GM21717 (cell line): ENCODE results near the gene FOLR2.
"Not testable (repeated sequence)": the region's sequence is repeated elsewhere in the genome, so short reads cannot be mapped to it uniquely, and the experiment has no call there.

Experiments
- ATAC-seq: cut with Tn5 transposase; IDR thresholded peaks from one replicate; pipeline ENCODE4 v1.9.1; 2021; ENCODE audit warnings: mild to moderate bottlenecking, moderate library complexity; ENCODE audit not compliant: unreplicated experiment

Gene FOLR2

DNA sequence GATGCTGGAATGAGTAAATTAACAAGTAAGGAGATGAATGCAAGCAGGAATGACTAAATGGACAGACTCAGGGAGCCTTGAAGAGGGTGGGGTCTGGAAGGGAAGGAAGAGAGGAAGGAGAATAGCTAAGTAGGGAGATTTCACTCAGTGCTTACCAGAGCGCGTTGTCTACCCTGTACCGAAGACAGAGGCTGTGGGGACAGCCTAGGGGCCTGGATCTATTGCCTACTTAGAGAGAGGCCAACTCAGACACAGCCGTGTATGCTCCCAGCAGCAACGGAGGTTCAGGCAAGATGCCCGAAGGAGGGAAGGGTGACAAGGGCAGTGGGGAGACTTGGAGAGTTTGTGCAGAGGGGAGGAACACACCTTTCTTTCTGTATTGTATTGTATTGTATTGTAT is at the start of gene FOLR2:
FOLR2 (plus strand) TSS at position 157 of the 400 bp plus-strand sequence. CDS start 1,791 bp downstream, outside the sequence.
- ATAC-seq, result no peak

DNA sequence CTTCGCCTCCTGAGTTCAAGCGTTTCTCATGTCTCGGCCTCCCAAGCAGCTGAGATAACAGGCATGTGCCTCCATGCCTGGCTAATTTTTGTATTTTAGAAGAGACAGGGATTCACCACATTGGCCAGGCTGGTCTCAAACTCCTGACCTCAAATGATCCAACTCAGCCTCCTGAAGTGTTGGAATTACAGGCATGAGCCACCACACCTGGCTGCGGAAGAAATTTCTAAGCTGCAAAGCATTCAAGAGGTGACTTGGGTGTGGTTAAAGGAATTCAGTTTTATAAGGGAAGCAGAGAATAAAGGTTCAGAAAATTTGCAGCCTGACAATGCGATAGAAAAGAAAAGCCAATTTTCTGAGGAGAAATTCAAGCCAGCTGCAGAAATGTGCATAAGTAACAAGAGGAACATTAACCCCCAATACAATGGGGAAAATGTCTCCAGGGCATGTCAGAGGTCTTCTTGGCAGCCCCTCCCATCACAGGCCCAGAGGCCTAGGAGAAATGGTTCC is 47.5 kb upstream of the FOLR2 start:
- not testable (repeated sequence) for ATAC-seq

DNA sequence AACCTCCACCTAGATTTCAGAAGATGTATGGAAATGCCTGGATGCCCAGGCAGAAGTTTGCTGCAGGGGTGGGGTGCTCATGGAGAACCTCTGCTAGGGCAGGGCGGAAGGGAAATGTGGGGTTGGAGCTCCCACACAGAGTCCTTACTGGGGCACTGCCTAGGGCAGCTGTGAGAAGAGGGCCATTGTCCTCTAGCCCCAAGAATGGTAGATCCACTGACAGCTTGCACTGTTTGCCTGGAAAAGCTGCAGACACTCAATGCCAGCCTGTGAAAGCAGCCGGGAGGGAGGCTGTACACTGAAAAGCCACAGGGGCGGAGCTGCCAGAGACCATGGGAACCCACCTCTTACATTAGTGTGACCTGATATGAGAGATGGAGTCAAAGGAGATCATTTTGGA is 46.8 kb upstream of the FOLR2 start:
- ATAC-seq, result not testable (repeated sequence)

DNA sequence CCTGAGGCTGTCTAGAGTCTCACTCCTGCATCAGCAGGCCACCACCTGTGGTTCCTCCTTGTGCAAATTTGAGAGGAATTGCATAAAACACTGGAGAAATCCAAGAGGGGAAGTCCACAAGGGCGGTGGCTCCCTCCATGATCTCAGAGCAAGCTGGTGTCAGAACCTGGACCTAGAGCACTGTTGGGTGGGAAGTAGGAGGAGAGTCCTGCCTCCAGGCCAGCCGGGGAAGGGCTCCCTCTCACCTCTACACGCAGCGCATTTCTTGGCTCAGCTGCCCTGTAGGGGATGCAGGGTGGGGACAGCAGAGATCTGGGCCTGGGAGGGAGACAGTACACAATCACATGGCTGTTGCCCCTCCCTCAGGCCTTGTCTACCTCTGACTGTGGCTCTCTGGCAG is 44.6 kb upstream of the FOLR2 start:
- not testable (repeated sequence) for ATAC-seq

DNA sequence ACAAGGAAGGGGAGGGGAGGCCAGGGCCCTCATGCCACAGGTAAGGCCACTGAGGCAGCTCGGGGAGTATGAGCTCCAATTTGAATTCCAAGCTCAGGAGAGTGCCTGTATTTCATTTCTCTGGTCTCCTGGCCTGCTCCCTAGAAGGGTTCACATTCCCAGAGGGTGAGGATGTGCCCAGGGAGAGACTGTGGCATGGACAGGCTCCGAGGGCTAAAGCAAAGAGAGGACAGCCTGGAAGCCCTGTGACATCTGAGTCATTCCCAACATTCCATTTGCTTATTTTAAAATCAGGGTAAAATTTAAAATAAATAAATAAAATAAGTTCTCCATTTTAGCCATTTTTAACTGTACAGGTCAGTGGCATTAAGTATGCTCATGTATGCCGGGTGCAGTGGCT is 43.3 kb upstream of the FOLR2 start:
- ATAC-seq, result no peak

DNA sequence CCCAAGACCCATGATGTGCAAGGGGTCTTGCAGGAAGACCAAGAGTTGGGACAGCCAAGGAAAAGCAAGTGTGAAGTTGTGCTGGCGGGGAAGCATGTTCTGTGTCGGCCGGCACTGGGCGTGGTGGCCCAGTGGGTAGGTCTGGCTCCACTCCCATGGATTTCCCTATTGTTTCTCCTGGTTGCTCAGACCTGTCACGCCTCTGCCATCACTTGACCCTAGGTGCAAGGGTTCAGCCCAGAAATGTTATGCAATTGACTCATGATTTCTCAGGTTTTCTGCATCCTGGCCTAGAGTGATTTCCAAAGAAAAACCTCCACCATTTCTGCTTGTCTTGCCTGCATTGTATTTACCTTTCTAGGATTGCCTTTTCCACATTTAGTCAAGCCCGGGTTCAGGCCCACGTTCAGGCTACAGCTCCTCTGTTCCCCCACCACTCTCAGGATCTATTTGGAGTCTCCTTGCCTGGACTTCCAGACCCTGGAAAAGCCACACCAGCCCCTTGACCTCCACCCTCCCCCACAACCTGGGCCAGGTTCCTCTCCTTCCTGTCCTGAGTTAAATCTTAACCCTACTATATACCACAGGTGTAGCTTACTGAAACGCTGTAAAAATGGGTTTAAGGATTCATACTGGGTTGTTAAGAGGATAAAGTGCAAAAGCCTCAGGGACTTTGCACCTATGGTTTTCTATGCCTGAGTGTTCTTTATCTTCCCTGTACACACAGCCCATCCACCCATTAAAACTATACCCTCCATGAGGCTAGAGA is 42.1 kb upstream of the FOLR2 start:
- ATAC-seq, result no peak

DNA sequence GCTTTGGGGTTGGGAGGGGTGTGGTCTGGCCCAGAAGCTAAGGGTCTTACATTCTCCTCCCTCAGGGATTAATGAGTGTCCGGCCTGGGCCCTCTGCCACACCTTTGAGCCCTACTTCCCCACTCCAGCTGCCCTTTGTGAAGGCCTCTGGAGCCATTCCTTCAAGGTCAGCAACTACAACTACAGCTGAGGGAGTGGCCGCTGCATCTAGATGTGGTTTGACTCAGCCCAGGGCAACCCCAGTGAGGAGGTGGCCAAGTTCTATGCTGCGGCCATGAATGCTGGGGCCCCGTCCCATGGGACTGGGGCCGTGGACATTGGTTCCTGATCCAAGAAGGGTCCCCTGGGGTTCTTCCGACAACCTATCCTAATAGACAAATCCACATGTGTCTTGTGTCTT is 38.9 kb upstream of the FOLR2 start:
- ATAC-seq, result no peak

DNA sequence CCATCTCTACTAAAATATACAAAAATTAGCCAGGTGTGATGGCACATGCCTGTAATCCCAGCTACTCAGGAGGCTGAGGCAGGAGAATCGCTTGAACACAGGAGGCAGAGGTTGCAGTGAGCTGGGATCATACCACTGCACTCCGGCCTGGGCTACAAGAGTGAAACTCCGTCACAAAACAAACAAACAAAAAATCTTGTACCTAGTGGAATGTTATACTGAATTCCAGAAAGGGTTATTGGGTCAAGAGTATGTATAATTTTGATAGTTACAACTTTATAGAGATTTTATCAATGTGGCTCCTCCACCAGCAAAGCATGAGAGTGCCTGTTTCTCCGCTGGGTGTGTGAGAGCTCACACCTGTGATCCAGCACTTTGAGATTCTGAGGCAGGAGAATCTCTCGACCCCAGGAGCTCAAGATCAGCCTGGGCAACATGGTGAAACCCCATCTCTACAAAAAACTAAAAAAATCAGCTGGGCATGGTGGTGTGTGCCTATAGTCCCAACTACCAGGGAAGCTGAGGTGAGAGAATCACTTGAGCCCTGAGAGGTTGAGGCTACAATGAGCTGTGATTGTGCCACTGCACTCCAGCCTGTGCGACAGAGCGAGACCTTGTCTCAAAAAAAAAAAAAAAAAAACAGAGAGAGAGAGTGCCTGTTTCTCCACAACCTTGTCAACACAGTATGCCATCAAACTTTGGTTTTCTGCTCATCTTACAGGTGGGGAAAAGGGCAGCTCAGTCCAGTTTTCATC is 37.4 kb upstream of the FOLR2 start:
- ATAC-seq, result no peak

DNA sequence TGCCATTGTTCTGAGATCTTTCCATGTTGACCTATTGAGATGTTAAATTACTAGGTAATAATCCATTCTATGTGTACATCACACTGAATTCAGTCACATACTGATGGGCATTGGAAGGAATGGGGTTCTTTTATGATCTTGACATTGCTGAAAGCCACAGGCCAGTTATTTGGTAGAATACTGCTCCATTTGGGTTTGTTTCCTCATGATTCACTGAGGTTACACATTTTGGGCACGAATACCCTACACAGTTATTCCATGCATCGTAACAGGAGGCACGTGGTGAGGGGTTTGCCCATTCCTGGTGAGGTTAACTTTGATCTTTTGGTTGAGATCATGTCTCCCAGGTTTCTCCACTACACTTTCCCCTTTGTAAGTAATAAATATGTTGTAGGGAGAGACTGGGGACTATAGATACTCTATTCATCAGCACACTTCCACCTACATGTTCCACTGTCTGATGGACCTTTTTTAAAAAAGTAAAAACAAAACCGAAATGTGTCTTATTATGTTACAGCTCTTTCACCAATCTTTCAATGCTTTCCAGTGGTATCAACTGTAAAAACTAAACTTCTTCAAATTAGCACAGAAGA is 36.7 kb upstream of the FOLR2 start:
- no peak for ATAC-seq

DNA sequence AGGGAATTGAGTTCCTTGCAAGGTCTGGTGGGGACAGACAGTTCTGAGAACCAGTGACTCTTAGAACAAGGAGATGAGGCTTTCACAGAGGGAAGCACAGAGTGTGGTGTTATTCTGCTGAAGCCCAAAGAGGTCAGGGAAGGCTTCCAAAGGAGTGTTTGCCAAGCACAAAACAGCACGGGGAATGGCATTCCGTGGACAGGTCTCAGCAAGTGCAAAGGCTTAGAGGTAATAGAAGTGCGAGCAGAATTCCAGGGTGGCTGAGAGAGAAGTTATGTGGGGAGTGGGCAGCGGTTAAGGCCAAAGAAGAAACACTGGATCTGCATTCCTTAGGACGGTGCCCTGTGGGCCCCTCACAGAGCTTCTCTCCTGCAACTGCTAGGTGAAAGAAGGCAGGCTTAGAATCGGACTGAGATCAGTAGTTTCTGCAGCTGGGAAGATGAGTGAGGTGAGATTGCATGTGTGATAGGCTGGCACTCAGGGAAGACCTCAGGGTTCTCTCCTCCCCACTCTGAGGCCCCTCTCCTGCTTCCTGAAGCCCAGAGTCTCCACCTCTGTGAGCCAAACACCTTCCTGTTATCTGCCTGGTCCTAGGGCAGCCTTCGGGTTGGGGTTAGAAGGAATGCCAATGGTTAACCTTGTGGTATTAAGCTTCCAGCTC is 35.6 kb upstream of the FOLR2 start:
- ATAC-seq, result not testable (repeated sequence)

DNA sequence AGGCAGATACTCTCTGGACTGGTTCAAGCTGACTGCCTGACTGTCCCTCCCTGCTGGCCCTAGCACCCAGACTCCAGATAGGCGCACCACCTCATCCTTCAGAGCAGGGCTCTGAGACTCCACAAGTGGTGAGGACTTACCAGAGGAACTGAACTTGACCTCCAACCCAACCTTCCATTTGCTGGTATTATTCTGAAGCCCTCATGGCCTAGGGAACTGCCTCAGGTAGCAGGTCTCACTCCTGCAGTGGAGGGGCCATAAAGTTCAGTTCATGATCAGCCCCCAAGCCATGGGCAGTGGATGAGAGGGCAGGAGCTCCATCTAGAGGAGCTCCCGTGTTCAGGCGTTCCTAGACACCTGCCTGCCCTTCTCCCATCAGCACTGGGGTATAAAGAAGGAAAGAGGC is 35.0 kb upstream of the FOLR2 start:
- not testable (repeated sequence) for ATAC-seq

DNA sequence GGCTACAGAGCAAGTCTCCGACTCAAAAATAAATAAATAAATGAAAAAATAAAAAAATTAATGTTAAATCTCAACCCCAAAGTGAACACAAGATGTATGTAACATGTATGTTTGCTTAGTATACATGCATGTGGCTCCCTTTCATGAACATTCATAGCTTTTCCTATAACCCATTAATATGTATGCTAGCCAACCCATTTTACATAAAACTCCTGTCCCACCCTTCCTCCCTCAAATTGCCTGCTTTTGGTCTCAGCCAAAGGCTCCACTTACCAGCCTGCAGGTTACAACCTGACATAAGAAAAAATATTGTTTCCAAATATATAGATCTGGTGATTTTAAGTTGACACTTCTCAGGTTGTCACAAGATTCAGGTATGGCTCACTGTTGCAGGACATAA is 28.3 kb upstream of the FOLR2 start:
- ATAC-seq, result no peak

DNA sequence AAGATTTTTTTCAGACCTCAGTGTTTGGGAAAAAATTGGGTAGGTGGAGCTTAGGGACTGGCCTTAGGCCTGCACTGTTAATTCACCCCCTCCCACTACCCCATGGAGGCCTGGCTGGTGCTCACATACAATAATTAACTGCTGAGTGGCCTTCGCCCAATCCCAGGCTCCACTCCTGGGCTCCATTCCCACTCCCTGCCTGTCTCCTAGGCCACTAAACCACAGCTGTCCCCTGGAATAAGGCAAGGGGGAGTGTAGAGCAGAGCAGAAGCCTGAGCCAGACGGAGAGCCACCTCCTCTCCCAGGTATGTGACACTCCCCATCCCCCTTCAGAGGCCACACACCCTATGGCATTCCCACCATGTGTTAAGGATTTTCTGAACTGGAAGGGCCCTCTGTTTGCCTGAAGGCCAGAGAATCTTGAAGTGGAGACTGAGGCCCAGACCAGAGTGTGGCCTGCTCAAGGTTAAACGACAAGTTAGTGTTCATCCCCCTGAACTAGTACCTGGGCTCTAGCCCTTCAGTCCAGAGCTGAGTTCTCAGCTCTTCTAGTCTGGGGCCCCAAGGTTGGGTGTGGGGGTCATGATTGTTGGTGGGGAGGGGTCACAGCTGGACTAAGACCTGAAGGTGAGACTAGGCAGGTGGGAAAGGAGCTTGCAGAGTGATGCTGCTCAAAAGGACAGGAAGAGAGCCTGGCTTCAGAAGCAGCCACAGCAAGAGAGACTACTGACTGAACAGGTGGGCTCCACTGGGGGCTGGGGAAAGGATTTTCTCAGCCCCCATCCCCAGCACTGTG is 26.9 kb upstream of the FOLR2 start:
- ATAC-seq, result no peak

DNA sequence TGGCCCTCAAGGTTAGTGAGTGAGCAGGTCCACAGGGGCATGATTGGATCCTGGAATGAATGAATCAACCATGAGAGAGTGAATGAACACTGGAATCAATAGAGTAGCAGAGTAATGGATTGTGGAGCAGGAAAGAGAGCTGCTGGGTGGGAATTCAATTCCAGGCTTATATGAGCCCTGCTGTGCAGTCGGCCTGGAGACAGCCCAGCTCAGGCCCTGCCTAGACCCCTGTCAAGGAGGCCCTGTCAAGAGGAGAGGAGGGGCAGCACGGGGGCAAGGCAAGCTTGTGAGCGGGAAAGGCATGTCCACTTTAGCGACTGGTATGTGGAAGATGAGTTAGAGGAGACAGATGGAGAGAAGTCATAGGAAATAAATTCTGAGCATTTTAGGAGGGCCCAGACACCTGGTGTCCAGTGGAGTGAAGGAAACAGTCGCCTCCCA is 25.9 kb upstream of the FOLR2 start:
- ATAC-seq, result no peak

DNA sequence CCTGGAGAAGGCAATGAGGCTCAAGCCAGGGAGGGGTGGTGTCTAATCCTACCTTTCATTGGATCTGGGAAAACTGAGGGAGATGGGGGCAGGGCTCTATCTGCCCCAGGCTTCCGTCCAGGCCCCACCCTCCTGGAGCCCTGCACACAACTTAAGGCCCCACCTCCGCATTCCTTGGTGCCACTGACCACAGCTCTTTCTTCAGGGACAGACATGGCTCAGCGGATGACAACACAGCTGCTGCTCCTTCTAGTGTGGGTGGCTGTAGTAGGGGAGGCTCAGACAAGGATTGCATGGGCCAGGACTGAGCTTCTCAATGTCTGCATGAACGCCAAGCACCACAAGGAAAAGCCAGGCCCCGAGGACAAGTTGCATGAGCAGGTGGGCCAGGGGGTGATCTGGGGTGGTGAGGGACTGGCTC is 24.6 kb upstream of the FOLR2 start, which contains the start of gene FOLR1:
FOLR1 (plus strand) TSS at position 180 of the 421 bp plus-strand sequence; CDS start at position 214, 34 bp downstream.
- no peak for ATAC-seq

DNA sequence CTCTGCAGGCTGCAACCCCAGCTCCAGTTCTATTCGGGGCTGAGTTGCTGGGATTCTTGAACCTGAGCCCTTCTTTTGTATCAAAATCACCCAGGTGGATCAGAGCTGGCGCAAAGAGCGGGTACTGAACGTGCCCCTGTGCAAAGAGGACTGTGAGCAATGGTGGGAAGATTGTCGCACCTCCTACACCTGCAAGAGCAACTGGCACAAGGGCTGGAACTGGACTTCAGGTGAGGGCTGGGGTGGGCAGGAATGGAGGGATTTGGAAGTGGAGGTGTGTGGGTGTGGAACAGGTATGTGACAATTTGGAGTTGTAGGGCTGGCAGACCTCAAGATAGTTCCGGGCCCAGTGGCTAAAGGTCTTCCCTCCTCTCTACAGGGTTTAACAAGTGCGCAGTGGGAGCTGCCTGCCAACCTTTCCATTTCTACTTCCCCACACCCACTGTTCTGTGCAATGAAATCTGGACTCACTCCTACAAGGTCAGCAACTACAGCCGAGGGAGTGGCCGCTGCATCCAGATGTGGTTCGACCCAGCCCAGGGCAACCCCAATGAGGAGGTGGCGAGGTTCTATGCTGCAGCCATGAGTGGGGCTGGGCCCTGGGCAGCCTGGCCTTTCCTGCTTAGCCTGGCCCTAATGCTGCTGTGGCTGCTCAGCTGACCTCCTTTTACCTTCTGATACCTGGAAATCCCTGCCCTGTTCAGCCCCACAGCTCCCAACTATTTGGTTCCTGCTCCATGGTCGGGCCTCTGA is 20.9 kb upstream of the FOLR2 start:
- no peak for ATAC-seq

DNA sequence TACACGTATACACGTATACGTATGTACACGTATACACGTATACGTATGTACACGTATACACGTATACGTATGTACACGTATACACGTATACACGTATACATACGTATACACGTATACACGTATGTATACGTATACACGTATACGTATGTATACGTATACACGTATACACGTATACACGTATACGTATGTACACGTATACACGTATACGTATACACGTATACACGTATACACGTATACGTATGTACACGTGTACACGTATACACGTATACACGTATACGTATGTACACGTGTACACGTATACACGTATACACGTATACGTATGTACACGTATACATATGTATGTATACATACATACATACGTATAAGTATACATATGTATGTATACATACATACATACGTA is 15.1 kb upstream of the FOLR2 start:
- ATAC-seq, result not testable (repeated sequence)

DNA sequence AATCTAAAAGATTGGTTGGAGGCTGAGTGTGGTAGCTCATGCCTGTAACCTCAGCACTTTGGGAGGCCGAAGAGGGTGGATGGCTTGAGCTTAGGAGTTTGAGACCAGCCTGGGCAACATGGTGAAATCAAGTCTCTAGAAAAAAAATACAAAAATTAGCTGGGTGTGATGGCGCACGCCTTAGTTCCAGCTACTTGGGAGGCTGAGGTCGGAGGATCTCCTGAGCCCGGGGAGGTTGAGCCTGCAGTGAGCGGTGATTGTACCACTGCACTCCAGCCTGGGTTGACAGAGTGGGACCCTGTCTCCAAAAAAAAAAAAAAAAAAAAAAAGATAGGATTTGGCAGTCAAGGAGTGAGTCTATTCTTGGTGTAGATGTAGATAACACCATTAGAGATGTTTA is 14.0 kb upstream of the FOLR2 start:
- ATAC-seq, result no peak

DNA sequence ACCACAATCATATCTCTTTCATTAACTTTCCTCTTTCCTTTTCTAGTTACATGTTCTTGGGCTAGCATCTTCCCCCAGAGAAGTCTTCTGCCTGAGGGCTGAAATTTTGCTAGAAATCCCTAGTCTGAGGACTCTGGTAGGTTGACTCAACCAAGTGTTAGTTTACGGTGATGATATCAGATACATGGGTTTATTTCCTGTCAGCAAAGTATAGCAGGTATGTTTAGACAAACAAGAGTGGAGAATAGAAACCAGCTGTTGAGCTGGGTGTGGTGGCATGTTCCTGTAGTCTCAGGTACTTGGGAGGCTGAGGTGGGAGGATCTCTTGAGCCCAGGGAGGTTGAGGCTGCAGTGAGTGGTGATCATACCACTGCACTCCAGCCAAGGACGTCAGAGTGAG is 13.4 kb upstream of the FOLR2 start:
- ATAC-seq, result no peak
